EH (cell line): ENCODE data around the gene OSTC.

Experiments used
- DNase-seq: peaks from one replicate; pipeline ENCODE4 v3.0.0-alpha.2; 2015; ENCODE audit warnings: low read depth

The OSTC gene

DNA sequence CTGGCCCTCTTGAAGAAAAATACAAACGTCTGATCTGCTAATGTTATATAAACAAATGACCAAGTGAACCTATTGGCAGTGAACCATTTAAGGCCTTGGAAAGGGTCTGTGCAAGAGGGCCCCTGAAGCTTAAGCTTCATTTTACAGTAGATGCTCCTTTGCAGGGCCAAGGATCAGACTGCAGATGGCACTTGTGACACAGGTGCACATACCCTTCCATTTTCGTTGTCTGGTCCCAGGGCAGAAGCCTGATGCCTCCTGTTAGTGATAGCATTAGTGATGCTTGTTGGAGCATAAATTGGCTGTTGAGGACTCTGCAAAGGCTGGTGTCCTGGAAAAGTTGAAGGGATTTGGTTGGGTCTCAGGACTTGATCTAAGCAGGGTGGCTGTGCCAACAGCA, 65.9 kb downstream of the OSTC start:
- no peak for DNase-seq

DNA sequence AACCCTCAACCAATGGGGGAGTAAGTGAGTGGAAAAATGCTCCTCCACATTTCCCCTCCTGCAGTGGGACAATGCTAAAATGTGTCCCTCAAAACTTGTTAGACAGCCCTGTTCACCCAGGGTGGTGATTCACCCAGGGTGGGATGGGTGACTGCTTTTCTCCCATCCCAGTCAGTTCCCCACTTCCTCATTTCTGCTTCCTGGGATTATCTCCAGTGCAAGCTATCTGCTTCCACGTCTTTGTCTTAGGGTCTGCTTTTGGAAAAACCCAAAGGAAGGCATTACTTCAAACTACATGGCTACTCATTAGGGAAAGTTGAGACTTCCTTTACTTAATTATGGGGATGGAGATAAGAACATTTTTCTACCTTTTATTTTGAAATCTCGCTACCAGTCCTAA, 67.0 kb downstream of the OSTC start:
- no peak for DNase-seq
